Sciatic nerve (tissue), 2 donors: Measurements from ENCODE around the gene MPRIP. TPM values are rescaled to one million over a fixed set of nuclear protein-coding genes. Genes with fewer than 3 reads are reported as not detected.

Experiments used
- ATAC-seq: fragments of 200-7000 bp; cut with Tn5 transposase; one replicate; pipeline ENCODE4 v1.9.1; 2020; ENCODE audit warnings: mild to moderate bottlenecking, moderate library complexity
- DNase-seq: peaks from one replicate; pipeline ENCODE4 v3.0.0-alpha.2; 2020; ENCODE audit warnings: low spot score
- intact Hi-C: fragments of 100-400 bp; cut with DNase I; formaldehyde crosslinking; loops from one replicate; pipeline ENCODE4 v1.14.2; 2022
- total RNA-seq: library from RNA; stranded (reverse); fragmentation: NEBNext Ultra II Directional; extraction: Animal tissue kit (Norgen Biotek cat#: 25700); gene quantifications from one replicate; pipeline ENCODE4 v1.2.1, GENCODE V29; 2021
- donor health status: DM: no; HTN: no; CAD: no.
- donor health status: DM: no; HTN: no; CAD: no.

The MPRIP gene
- total RNA-seq, 1 donor from 2014 or later, result 500 TPM

- intact Hi-C loops, result no loop called here
- ATAC-seq (peak; percentile 68), DNase-seq (no peak)
Observed at GRCh38 chr17:17114592-17115225, 72.5 kb downstream of the MPRIP start.

- intact Hi-C loops, result no loop called here
- no peak for DNase-seq
- ATAC-seq, result no peak
Observed at GRCh38 chr17:17115620-17116019, 73.4 kb downstream of the MPRIP start.

DNA sequence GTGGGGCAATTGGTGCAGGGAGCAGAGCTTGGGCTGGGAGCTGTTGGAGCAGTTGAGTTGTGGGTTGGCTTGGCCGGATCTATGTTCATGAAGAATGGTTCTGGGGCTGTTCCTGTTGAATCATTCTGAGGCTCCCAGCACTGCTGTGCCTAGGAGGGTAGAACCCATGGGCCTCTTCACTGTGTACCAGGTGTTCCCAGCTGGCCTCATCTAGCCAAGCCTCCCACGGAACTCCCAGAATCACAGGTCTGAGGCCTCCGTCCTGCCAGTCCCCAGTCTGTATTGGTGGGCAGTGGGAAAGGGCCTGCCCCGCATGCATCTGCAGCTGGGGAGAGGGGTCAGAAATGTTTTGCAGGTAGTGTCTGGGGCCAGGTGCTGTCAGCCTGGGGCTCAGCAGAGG, 74.1 kb downstream of the MPRIP start:
- ATAC-seq, result no peak
- intact Hi-C loops, result no loop called here
- DNase-seq, result no peak

DNA sequence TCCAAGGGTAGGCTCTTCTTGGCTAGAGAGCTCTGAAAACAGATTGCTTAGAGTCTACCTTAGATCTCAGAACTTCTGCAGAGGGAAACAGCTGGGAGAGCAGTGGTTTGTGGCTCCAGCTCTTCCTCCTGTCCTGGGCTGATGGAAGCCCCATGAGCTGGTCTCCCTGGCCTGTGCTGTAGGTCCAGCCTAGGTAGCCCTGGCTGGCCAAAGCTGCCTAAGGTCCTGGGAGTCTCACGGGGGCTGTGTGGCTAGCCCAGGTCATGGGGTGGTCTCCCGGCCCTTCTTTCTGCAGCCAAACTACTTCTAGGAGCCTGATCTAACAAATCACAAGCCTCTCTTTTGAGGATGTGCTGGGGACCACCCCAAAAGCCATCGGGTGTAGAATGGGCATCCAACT, 75.7 kb downstream of the MPRIP start:
- DNase-seq (no peak), ATAC-seq (no peak)
- intact Hi-C loops, result no loop called here

DNA sequence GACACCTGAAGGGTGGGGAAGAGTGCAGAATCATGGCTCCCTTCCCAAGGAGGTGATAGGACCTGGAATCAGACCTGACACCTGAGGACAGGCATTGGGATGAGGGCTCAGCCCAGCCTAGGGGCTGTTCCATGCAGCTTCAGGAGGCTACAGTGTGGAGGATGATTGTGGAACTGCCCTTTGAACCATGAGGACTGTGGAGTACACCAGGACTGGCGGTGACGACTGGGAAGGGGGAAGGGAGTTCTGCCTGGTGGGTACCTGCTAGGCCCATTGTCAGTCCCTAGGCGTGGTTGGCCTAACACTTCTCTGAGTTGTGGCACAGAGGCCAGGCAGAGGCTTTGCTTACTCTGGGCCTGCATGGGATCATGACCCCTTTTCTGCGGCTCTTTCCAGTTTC, 76.1 kb downstream of the MPRIP start:
- no peak for ATAC-seq
- intact Hi-C loops, result no loop called here

GRCh38 chr17:17119106-17119505, 76.8 kb downstream of the MPRIP start:
- ATAC-seq (no peak), DNase-seq (no peak)
- intact Hi-C loops, result no loop called here

More for the DNA sequence above, 76.1 kb downstream of the MPRIP start:
- no peak for DNase-seq

- ATAC-seq (peak; percentile 29), DNase-seq (no peak)
- intact Hi-C loops, result no loop called here
Observed at GRCh38 chr17:17119533-17119932, 77.3 kb downstream of the MPRIP start.

DNA sequence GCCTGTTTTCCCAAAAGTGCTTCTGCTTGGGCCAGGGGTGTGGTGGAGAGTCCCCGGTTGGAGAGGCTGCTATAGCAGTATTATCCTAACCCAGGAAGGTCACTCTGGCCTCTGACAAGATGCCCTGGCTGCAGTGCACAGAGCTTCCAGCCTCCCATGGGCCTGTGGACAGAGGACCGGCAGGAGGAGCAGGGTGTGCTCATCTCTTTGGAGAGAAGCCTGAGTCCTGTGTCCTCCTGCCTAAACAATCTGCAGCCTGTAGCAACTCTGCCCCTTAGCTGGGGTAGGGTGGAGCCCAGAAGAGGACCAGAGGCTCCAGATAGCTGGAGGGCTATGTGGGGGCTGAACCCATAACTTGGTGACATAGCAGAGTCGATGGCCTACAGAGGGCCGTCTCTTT, 78.0 kb downstream of the MPRIP start:
- peak; percentile 79 for ATAC-seq
- DNase-seq, result no peak
- intact Hi-C loops, result no loop called here

- peak; percentile 56 for ATAC-seq
Observed at GRCh38 chr17:17120701-17121100, 78.4 kb downstream of the MPRIP start.

GRCh38 chr17:17121162-17121561, 78.9 kb downstream of the MPRIP start:
- intact Hi-C loops, result no loop called here
- DNase-seq, result no peak
- peak; percentile 34 for ATAC-seq

More at GRCh38 chr17:17120701-17121100, 78.4 kb downstream of the MPRIP start:
- no peak for DNase-seq
- intact Hi-C loops, result no loop called here

DNA sequence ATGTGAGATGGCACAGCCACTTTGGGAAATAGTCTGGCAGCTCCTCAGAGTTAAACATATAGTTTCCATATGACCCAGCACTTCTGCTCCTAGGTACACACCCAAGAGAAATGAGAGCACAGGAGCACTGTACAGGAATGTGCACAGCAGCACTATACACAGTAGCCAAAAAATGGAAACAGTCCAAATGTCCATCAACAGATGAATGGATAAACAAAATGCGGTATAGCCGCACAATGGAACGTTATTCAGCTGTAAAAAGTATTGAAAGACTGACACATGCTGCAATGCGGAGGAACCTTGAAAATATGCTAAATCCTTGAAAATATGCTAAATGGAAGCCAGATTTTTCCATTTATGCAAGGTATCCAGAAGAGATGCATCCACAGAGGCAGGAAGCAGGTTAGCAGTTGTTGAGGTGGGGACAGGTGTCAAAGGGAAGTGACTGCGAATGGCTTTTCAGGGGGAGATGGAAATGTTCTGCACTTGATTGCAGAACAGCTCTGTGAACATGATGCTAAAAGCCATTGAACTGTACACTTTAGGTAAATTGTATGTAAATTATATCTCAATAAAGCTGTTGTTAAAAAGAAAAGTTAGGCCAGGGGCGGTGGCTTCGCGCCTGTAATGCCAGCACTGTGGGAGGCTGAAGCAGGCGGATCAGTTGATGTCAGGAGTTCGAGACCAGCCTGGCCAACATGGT, 80.7 kb downstream of the MPRIP start:
- intact Hi-C loops, result no loop called here
- no peak for ATAC-seq
- DNase-seq, result no peak

- DNase-seq (no peak), ATAC-seq (no peak)
- intact Hi-C loops, result no loop called here
Observed at GRCh38 chr17:17124341-17124740, 82.1 kb downstream of the MPRIP start.

- intact Hi-C loops, result no loop called here
- DNase-seq, result no peak
- no peak for ATAC-seq
Observed at GRCh38 chr17:17125136-17126084, 83.2 kb downstream of the MPRIP start.

GRCh38 chr17:17126131-17127110, 84.2 kb downstream of the MPRIP start:
- no peak for DNase-seq
- intact Hi-C loops, result no loop called here
- ATAC-seq, result no peak

DNA sequence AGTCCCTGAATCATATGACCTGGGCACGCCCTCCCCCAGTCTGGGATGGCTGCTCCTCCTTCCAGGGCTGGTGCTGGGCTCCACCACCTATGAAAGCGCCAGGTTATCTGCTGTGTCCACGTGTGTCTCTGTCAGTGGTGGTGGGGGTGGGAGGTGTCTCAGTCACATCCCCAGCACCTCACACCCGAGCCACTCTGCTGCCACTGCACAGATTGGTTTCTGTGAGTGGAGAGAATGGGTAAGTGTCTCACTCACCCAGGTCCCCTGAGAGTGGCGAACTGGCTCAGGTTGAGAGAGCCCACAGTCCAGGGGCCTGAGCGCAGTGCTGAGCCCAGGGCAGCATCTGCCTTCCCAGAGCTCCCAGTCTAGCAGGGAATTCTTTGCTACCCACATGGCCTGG, 84.9 kb downstream of the MPRIP start:
- ATAC-seq (no peak), DNase-seq (no peak)
- intact Hi-C loops, result no loop called here

GRCh38 chr17:17127730-17128291, 85.6 kb downstream of the MPRIP start:
- intact Hi-C loops, result no loop called here
- no peak for DNase-seq
- no peak for ATAC-seq

- intact Hi-C loops, result no loop called here
- ATAC-seq (no peak), DNase-seq (no peak)
Observed at GRCh38 chr17:17128476-17129075, 86.3 kb downstream of the MPRIP start.

- intact Hi-C loops, result no loop called here
- ATAC-seq, result no peak
- DNase-seq, result no peak
Observed at GRCh38 chr17:17129466-17129865, 87.2 kb downstream of the MPRIP start.
